GM19023 (cell line): Measurements from ENCODE around the gene ANXA11.

Source experiments
- ATAC-seq: cut with Tn5 transposase; IDR thresholded peaks from one replicate; pipeline ENCODE4 v1.9.1; 2021; ENCODE audit warnings: mild to moderate bottlenecking, moderate library complexity; ENCODE audit not compliant: unreplicated experiment

ANXA11 gene

GRCh38 chr10:80122110-80122710, 83.1 kb downstream of the ANXA11 start:
- no peak for ATAC-seq

GRCh38 chr10:80118669-80119068, 86.7 kb downstream of the ANXA11 start:
- no peak for ATAC-seq

- ATAC-seq, result no peak
These were observed 94.4 kb downstream of the ANXA11 start for GRCh38 chr10:80110986-80111385.

- no peak for ATAC-seq
These were observed 96.6 kb downstream of the ANXA11 start for GRCh38 chr10:80108576-80109239.

- ATAC-seq, result no peak
These were observed 101.0 kb downstream of the ANXA11 start for GRCh38 chr10:80104066-80104926.
